C4-2B (cell line): Measurements from ENCODE around the gene NUP98.

Experiments used
- CTCF ChIP-seq: fragments of 450-650 bp; conservative IDR thresholded peaks from 2 replicates; pipeline ENCODE4 v1.5.1; 2017; ENCODE audit warnings: mild to moderate bottlenecking
- ZFX ChIP-seq: fragments of 450-650 bp; IDR thresholded peaks from 2 replicates; pipeline ENCODE4 v1.6.1; 2017

- TF ChIP-seq CTCF, result no peak
- TF ChIP-seq ZFX, result no peak
Observed at GRCh38 chr11:3658252-3658651, 139.1 kb downstream of the NUP98 start.
